ENCODE measurements around the gene SDF2L1.
"Not testable (repeated sequence)": the region's sequence is repeated elsewhere in the genome, so short reads cannot be mapped to it uniquely, and the experiment has no call there.

The SDF2L1 gene

DNA sequence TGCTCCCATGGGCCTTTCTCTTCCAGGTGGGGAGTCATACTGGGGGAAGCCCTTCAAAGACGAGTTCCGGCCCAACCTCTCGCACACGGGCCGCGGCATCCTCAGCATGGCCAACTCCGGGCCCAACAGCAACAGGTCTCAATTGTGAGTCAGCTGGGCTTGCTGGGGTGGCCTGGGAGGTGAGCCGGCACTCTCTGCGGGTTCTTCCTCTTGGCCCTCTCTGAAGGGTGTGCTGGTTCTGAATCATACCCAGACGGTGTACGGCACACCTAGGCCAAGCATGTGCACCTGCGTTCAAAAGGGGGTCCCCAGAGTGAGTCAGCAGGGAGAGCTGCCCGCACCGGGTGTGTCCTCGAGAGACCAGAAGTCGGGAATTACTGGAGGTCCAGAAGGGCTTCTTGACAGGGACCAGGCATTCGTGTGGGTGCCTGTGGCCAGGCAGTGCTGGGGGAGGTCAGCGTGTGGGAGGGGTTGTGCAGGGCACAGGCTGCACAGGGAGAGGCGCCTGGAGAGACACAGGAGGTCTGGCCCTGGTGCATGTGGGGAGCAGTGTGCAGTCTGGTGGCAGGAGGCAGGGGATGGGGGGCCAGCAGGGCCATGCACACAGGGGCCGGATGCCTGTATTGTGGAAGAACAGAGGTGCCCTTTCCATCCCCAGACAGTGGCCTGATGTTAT is 46.7 kb downstream of the SDF2L1 start:
- DNase-seq: no peak

DNA sequence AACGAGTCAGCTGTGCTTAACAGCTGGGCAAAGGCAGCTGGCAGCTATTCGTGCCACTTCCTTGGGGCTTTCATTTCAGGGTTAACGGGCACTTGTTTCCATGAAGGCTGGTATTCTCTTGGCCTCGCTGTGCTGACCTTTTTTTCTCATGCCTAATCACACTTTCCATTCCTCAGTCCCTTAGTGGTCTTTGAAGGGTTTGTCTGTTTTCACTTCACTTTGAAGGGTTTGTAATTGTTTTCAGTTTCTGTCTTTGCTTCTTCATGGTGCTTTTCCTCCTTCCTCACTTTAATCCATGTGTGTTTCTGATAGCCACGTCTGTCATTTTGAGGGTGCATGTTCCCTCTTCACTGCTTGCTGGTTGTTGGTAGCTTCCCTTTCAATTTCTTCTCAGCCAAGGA is 48.3 kb downstream of the SDF2L1 start:
- no peak for DNase-seq

DNA sequence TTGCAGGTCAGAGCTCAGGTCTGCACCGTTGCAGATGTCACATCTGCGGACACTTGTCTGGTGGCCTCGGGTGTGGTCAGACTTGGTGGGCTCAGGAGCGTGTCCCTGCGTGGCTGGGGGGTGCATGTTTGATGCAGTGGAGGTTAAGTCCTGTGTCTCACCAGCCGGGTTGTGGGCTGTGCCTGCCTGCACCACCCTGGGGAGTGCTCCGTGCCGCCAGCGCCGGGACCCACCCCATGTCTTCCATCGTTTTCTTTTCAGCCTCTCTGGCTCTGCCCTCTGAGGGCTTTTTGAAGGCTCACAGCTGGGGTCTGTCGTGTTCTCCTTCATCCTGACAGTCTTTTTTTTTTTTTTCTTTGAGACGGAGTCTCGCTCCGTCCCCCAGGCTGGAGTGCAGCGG is 49.7 kb downstream of the SDF2L1 start:
- DNase-seq: no peak

DNA sequence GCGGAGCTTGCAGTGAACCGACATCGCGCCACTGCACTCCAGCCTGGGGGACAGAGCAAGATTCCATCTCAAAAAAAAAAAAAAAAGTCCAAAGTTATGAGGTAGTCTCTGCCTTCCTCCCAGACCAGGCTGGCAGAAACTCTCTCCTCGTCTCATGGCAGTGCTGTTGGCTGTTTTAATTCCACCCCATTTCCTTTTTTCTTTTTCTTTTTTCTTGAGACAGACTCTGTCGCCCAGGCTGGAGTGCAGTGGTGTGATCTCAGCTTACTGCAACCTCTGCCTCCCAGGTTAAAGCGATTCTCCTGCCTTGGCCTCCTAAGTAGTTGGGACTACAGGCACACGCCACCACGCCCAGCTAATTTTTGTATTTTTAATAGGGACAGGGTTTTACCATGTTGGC is 50.8 kb downstream of the SDF2L1 start:
- DNase-seq: not testable (repeated sequence)

DNA sequence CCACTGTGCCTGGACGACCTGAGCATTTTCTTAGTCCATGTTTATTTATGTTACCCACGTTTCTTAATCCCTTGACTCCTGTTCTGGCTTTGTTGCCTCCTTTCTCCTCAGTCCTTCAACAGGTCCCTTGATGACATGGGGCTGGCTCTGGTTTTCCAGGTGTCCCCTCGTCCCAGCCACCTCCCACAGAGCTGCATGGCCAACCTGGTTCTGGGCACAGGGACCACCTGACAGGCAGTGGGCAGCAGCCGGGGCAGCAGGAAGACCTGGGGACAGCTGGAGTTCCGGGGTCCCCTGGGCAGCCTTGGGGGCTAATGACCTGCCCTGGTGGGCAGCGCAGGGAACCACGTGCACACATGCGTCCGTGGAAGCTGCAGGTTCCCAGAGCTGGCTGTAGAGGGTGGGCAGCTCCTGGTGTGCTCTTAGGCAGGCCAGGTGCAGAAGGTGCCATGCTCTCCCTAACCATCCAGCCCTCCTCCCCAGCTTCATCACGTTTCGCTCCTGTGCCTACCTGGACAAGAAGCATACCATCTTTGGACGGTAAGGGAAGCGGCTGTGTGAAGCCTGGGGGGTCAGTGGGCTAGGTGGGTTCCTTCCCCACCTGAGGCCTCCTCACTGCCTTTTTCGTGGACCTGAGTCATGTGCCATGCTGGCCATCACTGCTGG is 51.4 kb downstream of the SDF2L1 start:
- no peak for DNase-seq
